Neural cell (in vitro differentiated cells): Measurements from ENCODE around the gene ZBTB42. TPM values are rescaled to one million over a fixed set of nuclear protein-coding genes. Genes with fewer than 3 reads are reported as not detected.

Experiments
- H2AFZ ChIP-seq: fragments of 200-600, 300-800 bp; sonication (generic), shearing (Covaris generic); 2 replicates; pipeline ENCODE4 v1.6.0; 2014; ENCODE audit warnings: low read depth, mild to moderate bottlenecking, antibody characterized with exemption, low read length, moderate library complexity
- H3F3A ChIP-seq: fragments of 200-600 bp; shearing (Covaris generic); 2 replicates; pipeline ENCODE4 v1.6.1; 2016; ENCODE audit warnings: mild to moderate bottlenecking, moderate library complexity, mixed read lengths, antibody characterized with exemption, low read length; ENCODE audit not compliant: insufficient read depth, poor library complexity, severe bottlenecking
- H3K27ac ChIP-seq: fragments of 200-600, 300-800 bp; sonication (generic), shearing (Covaris generic); 2 replicates; pipeline ENCODE4 v1.5.1; 2014; ENCODE audit warnings: mild to moderate bottlenecking, low read length, moderate library complexity
- H3K27me3 ChIP-seq: fragments of 300-800, 200-600 bp; sonication (generic), shearing (Covaris generic); 2 replicates; pipeline ENCODE4 v1.6.0; 2014; ENCODE audit warnings: mild to moderate bottlenecking, low read depth, low read length, moderate library complexity; ENCODE audit not compliant: insufficient read depth
- H3K36me3 ChIP-seq: fragments of 300-800, 200-600 bp; sonication (generic), shearing (Covaris generic); 2 replicates; pipeline ENCODE4 v1.5.1; 2014; ENCODE audit warnings: mild to moderate bottlenecking, antibody characterized with exemption, low read length, moderate library complexity; ENCODE audit not compliant: insufficient read depth
- H3K4me2 ChIP-seq: fragments of 300-800, 200-600 bp; sonication (generic), shearing (Covaris generic); 2 replicates; pipeline ENCODE4 v1.6.0; 2014; ENCODE audit warnings: mild to moderate bottlenecking, low read length
- H3K4me3 ChIP-seq: fragments of 300-800, 200-600 bp; sonication (generic), shearing (Covaris generic); 2 replicates; pipeline ENCODE4 v1.5.1; 2014; ENCODE audit warnings: mild to moderate bottlenecking, low read length, moderate library complexity
- H3K79me2 ChIP-seq: fragments of 200-600 bp; shearing (Covaris generic); replicated peaks from 2 replicates; pipeline ENCODE4 v1.6.0; 2014; ENCODE audit warnings: mild to moderate bottlenecking, low read length, moderate library complexity; ENCODE audit not compliant: insufficient read depth
- H3K9ac ChIP-seq: fragments of 300-800, 200-600 bp; sonication (generic), shearing (Covaris generic); 2 replicates; pipeline ENCODE4 v1.6.1; 2016; ENCODE audit warnings: mild to moderate bottlenecking, low read length, mixed read lengths
- H3K9me2 ChIP-seq: fragments of 200-600 bp; shearing (Covaris generic); 2 replicates; pipeline ENCODE4 v1.6.1; 2016; ENCODE audit warnings: mild to moderate bottlenecking, low read length, mixed read lengths; ENCODE audit not compliant: insufficient read depth
- H3K9me3 ChIP-seq: fragments of 200-600, 300-800 bp; sonication (generic), shearing (Covaris generic); 2 replicates; pipeline ENCODE4 v1.6.1; 2016; ENCODE audit warnings: mild to moderate bottlenecking, mixed run types, low read length, moderate library complexity, mixed read lengths
- H4K20me1 ChIP-seq: fragments of 200-600 bp; shearing (Covaris generic); 2 replicates; pipeline ENCODE4 v1.6.1; 2016; ENCODE audit warnings: mild to moderate bottlenecking, mixed run types; ENCODE audit not compliant: insufficient read depth
- EP300 ChIP-seq: fragments of 450-650 bp; conservative IDR thresholded peaks from 2 replicates; pipeline ENCODE4 v1.6.1; 2014; ENCODE audit warnings: antibody characterized with exemption, mild to moderate bottlenecking, moderate library complexity; ENCODE audit not compliant: poor library complexity, severe bottlenecking
- EZH2 ChIP-seq: fragments of 200-600, 300-800 bp; shearing (Covaris generic), sonication (generic); IDR thresholded peaks from 2 replicates; pipeline ENCODE4 v1.6.1; 2014; ENCODE audit warnings: antibody characterized with exemption, low read length, borderline replicate concordance, mild to moderate bottlenecking; ENCODE audit not compliant: insufficient read depth, poor library complexity, severe bottlenecking
- MXI1 ChIP-seq: fragments of 450-650 bp; conservative IDR thresholded peaks from 2 replicates; pipeline ENCODE4 v1.6.1; 2014; ENCODE audit warnings: antibody characterized with exemption, mild to moderate bottlenecking; ENCODE audit not compliant: poor library complexity, severe bottlenecking
- POLR2AphosphoS5 ChIP-seq: IDR thresholded peaks from 2 replicates; pipeline ENCODE4 v1.6.1; 2012
- RAD21 ChIP-seq: fragments of 450-650 bp; conservative IDR thresholded peaks from 2 replicates; pipeline ENCODE4 v1.6.1; 2014; ENCODE audit warnings: antibody characterized with exemption, mild to moderate bottlenecking, moderate library complexity
- SMC3 ChIP-seq: fragments of 450-650 bp; conservative IDR thresholded peaks from 2 replicates; pipeline ENCODE4 v1.6.1; 2014; ENCODE audit warnings: antibody characterized with exemption, mild to moderate bottlenecking, moderate library complexity; ENCODE audit not compliant: poor library complexity
- TAF1 ChIP-seq: IDR thresholded peaks from 2 replicates; pipeline ENCODE4 v1.6.1; 2012; ENCODE audit warnings: low read depth
- polyA plus RNA-seq: library from polyadenylated mRNA; depleted of rRNA; stranded (reverse); fragments of >200 nt; gene quantifications from 2 replicates; pipeline ENCODE4 v1.2.3, GENCODE V29; 2014
- TF ChIP-seq, protein P1 (sequence below): IDR thresholded peaks from 2 replicates; pipeline ENCODE4 v1.6.1; 2012; ENCODE audit warnings: borderline replicate concordance
- TF ChIP-seq, protein P2 (sequence below): fragments of 450-650 bp; IDR thresholded peaks from 2 replicates; pipeline ENCODE4 v1.5.1; 2014; ENCODE audit warnings: antibody characterized with exemption, mild to moderate bottlenecking, moderate library complexity; ENCODE audit not compliant: poor library complexity, severe bottlenecking

Gene ZBTB42
- polyA plus RNA-seq, 1 donor from 2014 or later = not detected

- Histone ChIP-seq H3K9me2 (no peaks in the 10 kb centered on the region), H3K4me3 (peak overlapping the region; percentile 63), H3K27ac (no peak overlapping the region), H4K20me1 (no peaks in the 10 kb centered on the region), H3K27me3 (peaks cover 34% of the 10 kb centered on the region), H3K9me3 (no peaks in the 10 kb centered on the region), H3K9ac (peak overlapping the region; percentile 58), H3K79me2 (peaks cover 23% of the 10 kb centered on the region), H3F3A (no peaks in the 10 kb centered on the region), H2AFZ (no peak overlapping the region), H3K36me3 (no peaks in the 10 kb centered on the region), H3K4me2 (no peak overlapping the region)
- TF ChIP-seq POLR2AphosphoS5 = no peak
- no peak for TF ChIP-seq SMC3
- no peak for TF ChIP-seq EP300
- TF ChIP-seq MXI1 = no peak
- TF ChIP-seq, protein P1, sequence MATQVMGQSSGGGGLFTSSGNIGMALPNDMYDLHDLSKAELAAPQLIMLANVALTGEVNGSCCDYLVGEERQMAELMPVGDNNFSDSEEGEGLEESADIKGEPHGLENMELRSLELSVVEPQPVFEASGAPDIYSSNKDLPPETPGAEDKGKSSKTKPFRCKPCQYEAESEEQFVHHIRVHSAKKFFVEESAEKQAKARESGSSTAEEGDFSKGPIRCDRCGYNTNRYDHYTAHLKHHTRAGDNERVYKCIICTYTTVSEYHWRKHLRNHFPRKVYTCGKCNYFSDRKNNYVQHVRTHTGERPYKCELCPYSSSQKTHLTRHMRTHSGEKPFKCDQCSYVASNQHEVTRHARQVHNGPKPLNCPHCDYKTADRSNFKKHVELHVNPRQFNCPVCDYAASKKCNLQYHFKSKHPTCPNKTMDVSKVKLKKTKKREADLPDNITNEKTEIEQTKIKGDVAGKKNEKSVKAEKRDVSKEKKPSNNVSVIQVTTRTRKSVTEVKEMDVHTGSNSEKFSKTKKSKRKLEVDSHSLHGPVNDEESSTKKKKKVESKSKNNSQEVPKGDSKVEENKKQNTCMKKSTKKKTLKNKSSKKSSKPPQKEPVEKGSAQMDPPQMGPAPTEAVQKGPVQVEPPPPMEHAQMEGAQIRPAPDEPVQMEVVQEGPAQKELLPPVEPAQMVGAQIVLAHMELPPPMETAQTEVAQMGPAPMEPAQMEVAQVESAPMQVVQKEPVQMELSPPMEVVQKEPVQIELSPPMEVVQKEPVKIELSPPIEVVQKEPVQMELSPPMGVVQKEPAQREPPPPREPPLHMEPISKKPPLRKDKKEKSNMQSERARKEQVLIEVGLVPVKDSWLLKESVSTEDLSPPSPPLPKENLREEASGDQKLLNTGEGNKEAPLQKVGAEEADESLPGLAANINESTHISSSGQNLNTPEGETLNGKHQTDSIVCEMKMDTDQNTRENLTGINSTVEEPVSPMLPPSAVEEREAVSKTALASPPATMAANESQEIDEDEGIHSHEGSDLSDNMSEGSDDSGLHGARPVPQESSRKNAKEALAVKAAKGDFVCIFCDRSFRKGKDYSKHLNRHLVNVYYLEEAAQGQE = no peak
- no peak for TF ChIP-seq TAF1
- TF ChIP-seq EZH2 = no peak
- TF ChIP-seq, protein P2, sequence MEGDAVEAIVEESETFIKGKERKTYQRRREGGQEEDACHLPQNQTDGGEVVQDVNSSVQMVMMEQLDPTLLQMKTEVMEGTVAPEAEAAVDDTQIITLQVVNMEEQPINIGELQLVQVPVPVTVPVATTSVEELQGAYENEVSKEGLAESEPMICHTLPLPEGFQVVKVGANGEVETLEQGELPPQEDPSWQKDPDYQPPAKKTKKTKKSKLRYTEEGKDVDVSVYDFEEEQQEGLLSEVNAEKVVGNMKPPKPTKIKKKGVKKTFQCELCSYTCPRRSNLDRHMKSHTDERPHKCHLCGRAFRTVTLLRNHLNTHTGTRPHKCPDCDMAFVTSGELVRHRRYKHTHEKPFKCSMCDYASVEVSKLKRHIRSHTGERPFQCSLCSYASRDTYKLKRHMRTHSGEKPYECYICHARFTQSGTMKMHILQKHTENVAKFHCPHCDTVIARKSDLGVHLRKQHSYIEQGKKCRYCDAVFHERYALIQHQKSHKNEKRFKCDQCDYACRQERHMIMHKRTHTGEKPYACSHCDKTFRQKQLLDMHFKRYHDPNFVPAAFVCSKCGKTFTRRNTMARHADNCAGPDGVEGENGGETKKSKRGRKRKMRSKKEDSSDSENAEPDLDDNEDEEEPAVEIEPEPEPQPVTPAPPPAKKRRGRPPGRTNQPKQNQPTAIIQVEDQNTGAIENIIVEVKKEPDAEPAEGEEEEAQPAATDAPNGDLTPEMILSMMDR = no peak
- no peak for TF ChIP-seq RAD21
Observed at GRCh38 chr14:104795781-104796686, 4.9 kb upstream of the ZBTB42 start.

DNA sequence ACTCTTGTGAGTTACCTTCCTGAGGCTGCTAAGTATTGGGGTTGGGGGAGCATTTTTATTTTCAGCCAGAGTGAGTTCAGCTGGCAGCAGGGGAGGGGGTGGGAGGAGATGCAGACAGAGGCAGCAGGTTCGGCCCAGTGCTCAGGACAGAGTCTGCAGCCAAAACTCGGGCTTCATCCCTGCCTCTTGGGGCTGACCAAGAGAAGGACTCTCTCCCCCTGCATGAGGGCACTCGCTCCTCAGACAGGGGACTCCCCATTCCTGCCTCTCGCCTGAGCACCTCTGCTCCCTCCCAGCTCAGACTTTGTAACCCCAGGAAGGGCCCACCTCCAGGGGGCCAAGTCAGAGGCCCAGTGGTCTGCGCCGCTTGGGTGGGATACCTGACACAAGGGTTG is 4.2 kb upstream of the ZBTB42 start:
- no peak for TF ChIP-seq TAF1
- TF ChIP-seq EP300 = no peak
- no peak for TF ChIP-seq EZH2
- TF ChIP-seq POLR2AphosphoS5 = no peak
- TF ChIP-seq MXI1 = no peak
- TF ChIP-seq, protein P2 = no peak
- TF ChIP-seq RAD21 = no peak
- no peak for TF ChIP-seq SMC3
- no peak overlapping the region for H3K27ac ChIP-seq

More for the DNA sequence above, 4.2 kb upstream of the ZBTB42 start:
- Histone ChIP-seq H4K20me1 (no peaks in the 10 kb centered on the region), H3K9ac (no peak overlapping the region), H3K27me3 (peaks cover 41% of the 10 kb centered on the region), H3K79me2 (peaks cover 23% of the 10 kb centered on the region), H2AFZ (no peak overlapping the region), H3K4me3 (no peak overlapping the region), H3F3A (no peaks in the 10 kb centered on the region), H3K36me3 (no peaks in the 10 kb centered on the region), H3K9me3 (no peaks in the 10 kb centered on the region), H3K4me2 (no peak overlapping the region), H3K9me2 (no peaks in the 10 kb centered on the region)
